H1 (cell line): ENCODE results near the gene ST8SIA3.

Experiments
- ATF2 ChIP-seq: IDR thresholded peaks from 2 replicates; pipeline ENCODE4 v1.6.1; 2012; ENCODE audit warnings: low read length, inconsistent platforms
- CBX5 ChIP-seq: fragments of 300-800, 300-1000 bp; sonication (generic); IDR thresholded peaks from 2 replicates; pipeline ENCODE4 v1.7.1; 2016; ENCODE audit warnings: antibody characterized with exemption, low read length, low read depth
- CHD2 ChIP-seq: IDR thresholded peaks from 2 replicates; pipeline ENCODE4 v1.6.1; 2012; ENCODE audit warnings: low read length, improper control_type of control experiment
- CTCF ChIP-seq, 3 experiments: IDR thresholded peaks; 1 replicate in 2 of 3; 2 replicates in 1 of 3; pipeline versions ENCODE4 v1.5.1 to v1.6.1; 2011; ENCODE audit warnings: low read length in 3 of 3, mild to moderate bottlenecking in 3 of 3, inconsistent platforms in 2 of 3, low read depth in 1 of 3, moderate library complexity in 1 of 3; ENCODE audit not compliant: insufficient read depth in 1 of 3; ENCODE audit errors: control extremely low read depth in 1 of 3
- EP300 ChIP-seq, 2 experiments: IDR thresholded peaks; 1 replicate in 1 of 2; 2 replicates in 1 of 2; pipeline ENCODE4 v1.6.1; 2011 to 2012; ENCODE audit warnings: low read depth in 2 of 2, low read length in 2 of 2, mild to moderate bottlenecking in 2 of 2, borderline replicate concordance in 1 of 2, inconsistent platforms in 1 of 2, moderate library complexity in 1 of 2
- POLR2A ChIP-seq, 2 experiments: IDR thresholded peaks; 1 replicate in 1 of 2; 2 replicates in 1 of 2; pipeline ENCODE4 v1.6.1; 2011; ENCODE audit warnings: low read depth in 2 of 2, low read length in 2 of 2, mild to moderate bottlenecking in 2 of 2; ENCODE audit errors: control extremely low read depth in 1 of 2
- POLR2AphosphoS5 ChIP-seq: IDR thresholded peaks from 2 replicates; pipeline ENCODE4 v1.6.1; 2011; ENCODE audit warnings: low read depth, low read length
- POU5F1 ChIP-seq: IDR thresholded peaks from 2 replicates; pipeline ENCODE4 v1.6.1; 2011; ENCODE audit warnings: low read depth, mild to moderate bottlenecking, low read length, moderate library complexity
- RAD21 ChIP-seq, 2 experiments: IDR thresholded peaks in 1 of 2; conservative IDR thresholded peaks in 1 of 2; 2 replicates each; pipeline ENCODE4 v1.6.1; 2011; ENCODE audit warnings: low read depth in 2 of 2, low read length in 2 of 2, improper control_type of control experiment in 1 of 2, inconsistent platforms in 1 of 2, mild to moderate bottlenecking in 1 of 2, moderate library complexity in 1 of 2
- RFX5 ChIP-seq: IDR thresholded peaks from 2 replicates; pipeline ENCODE4 v1.6.1; 2011; ENCODE audit warnings: low read depth, low read length, improper control_type of control experiment, borderline replicate concordance
- SIN3A ChIP-seq, 2 experiments: IDR thresholded peaks in 1 of 2; conservative IDR thresholded peaks in 1 of 2; 2 replicates each; pipeline ENCODE4 v1.6.1; 2011 to 2012; ENCODE audit warnings: low read length in 2 of 2, improper control_type of control experiment in 1 of 2, low read depth in 1 of 2, mild to moderate bottlenecking in 1 of 2
- TAF1 ChIP-seq: IDR thresholded peaks from 2 replicates; pipeline ENCODE4 v1.6.1; 2011; ENCODE audit warnings: mild to moderate bottlenecking, low read depth, low read length
- YY1 ChIP-seq: IDR thresholded peaks from 2 replicates; pipeline ENCODE4 v1.6.1; 2011; ENCODE audit warnings: low read depth, mild to moderate bottlenecking, low read length

GRCh38 chr18:57352271-57352701 is at the start of gene ST8SIA3:
- no peak for TF ChIP-seq CTCF (IDR thresholded peaks at IDR 0.05; ENCODE audit: control extremely low read depth in 1 of 3, insufficient read depth in 1 of 3, low read depth in 1 of 3, low read length in 3 of 3)
- TF ChIP-seq CBX5, result no peak
- no peak for TF ChIP-seq CHD2
- TF ChIP-seq RFX5, result no peak
- no peak for TF ChIP-seq RAD21 (IDR thresholded peaks at IDR 0.05 in 1 of 2, conservative IDR thresholded peaks at IDR 0.05 in 1 of 2; ENCODE audit: low read depth in 2 of 2, low read length in 2 of 2)
- no peak for TF ChIP-seq ATF2
- no peak for TF ChIP-seq POU5F1
- no peak for TF ChIP-seq EP300 (IDR thresholded peaks at IDR 0.05; ENCODE audit: borderline replicate concordance in 1 of 2, low read depth in 2 of 2, low read length in 2 of 2)
- TF ChIP-seq SIN3A (conservative IDR thresholded peaks at IDR 0.05 in 1 of 2, IDR thresholded peaks at IDR 0.05 in 1 of 2; ENCODE audit: low read depth in 1 of 2, low read length in 2 of 2), result no peak
- no peak for TF ChIP-seq POLR2A (IDR thresholded peaks at IDR 0.05; ENCODE audit: control extremely low read depth in 1 of 2, low read depth in 2 of 2, low read length in 2 of 2)
- TF ChIP-seq YY1, result no peak
- no peak for TF ChIP-seq TAF1
- TF ChIP-seq POLR2AphosphoS5, result no peak
